NCI-H128 (cell line): ENCODE data around the gene CEL.

Source experiments
- DNase-seq: peaks from one replicate; lab custom pipeline; 2025; ENCODE audit not compliant: unreplicated experiment; lab: John Stamatoyannopoulos, UW

CEL gene

GRCh38 chr9:133113949-133114885 lies 52.4 kb downstream of the CEL start:
- DNase-seq, result no peak

- no peak for DNase-seq
Observed at GRCh38 chr9:133114886-133115603, 53.3 kb downstream of the CEL start.

DNA sequence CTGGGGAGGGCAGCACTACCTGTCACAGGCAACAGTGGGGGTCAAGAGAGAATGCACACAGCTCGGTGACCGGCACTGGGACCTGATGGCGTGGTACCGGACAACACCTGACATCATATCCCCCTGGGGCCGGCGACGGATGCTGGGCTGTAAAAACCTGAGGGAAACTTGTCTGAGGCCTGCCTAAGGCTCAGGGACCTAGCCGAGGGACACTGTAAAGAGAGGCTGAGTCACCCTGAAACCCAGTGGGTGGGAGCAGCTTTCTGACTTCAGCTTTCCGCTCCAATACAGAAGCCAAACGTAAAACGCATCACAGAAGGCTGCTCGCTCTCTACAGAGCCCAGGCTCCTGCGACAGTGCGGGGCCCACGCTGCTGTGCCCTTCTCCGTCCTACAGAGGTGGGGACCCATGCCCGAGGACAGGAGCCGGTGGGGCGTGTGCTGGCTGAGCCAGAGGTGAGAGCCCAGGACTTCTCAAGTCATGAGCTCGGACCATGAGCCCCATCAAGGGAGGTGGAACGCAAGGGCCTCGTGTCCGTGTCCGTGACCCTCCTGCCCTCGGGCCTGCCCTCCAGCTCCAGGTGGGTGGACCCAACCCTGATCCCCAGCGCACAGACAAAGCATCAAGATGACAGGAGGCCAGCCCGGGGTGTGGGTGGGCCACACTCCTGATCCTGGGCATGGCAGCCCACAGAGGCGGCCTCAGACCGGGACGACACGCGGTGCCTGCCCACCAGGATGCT lies 54.0 kb downstream of the CEL start:
- no peak for DNase-seq

GRCh38 chr9:133116346-133117231 lies 54.8 kb downstream of the CEL start:
- no peak for DNase-seq

DNA sequence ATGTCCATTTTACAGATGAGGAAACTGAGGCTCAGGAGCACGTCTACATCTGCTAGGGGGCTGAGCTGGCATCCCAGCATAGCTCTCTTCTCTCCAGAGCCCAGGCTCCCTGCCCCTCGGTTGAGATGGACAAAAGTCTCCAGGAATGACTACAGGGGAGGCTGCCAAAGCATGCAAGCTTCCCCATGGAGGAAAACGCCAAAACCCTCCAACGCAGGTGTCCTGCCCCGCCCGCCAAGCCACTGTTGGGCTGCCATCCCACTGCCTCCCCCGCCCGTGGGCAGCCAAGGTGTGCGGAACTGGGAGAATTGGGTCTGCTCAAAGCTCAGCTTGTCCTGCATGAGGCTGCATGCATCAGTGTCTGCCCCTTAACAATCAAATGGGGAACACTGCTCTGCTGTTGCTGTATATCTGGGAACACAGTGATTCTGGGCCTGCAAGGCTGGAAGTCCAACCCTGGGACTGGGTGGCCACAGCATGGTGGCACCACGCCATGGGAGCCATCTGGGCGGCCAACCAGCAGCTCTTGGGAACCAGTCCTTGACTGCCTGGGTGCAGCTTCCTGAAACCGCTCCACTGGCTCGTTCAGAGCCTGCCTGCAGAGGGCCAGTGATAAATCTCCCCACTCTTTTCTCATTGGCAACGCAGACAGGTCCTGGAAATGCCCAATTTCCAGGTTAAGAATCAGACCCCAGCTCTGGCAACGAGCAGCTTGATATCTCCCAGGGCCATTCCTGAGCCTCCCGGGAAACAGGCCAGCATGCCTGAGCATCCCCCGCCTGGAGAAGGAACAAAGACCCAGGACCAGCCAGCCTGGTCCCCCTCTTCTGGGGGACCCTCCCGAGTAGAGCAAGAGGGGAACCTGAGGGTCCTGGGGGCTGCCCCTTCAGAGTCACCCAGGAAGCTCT lies 55.7 kb downstream of the CEL start:
- DNase-seq, result no peak

GRCh38 chr9:133118179-133118520 lies 56.4 kb downstream of the CEL start:
- DNase-seq, result no peak

DNA sequence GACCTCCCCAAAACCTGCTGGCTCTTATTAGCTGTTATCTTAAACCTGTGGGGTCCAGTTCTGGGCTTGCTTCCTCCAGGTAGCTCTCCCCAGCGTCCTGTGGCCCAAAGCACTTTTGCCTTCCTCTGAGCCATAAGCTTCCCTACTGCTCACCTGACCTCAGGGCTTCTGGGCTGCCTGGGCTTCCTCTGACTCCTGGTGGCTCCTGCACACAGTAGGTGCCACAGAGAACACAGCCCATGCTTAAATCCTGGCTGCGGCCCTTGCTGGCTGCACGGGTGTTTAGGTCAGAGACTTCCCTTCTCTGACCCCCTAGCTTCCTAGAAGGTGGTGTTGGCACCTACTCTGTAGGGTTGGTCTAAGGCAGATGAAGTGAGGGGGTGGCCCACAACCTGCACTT lies 56.8 kb downstream of the CEL start:
- no peak for DNase-seq

- DNase-seq, result no peak
Observed at GRCh38 chr9:133119103-133119845, 57.5 kb downstream of the CEL start.

- DNase-seq, result no peak
Observed at GRCh38 chr9:133119846-133120500, 58.2 kb downstream of the CEL start.

DNA sequence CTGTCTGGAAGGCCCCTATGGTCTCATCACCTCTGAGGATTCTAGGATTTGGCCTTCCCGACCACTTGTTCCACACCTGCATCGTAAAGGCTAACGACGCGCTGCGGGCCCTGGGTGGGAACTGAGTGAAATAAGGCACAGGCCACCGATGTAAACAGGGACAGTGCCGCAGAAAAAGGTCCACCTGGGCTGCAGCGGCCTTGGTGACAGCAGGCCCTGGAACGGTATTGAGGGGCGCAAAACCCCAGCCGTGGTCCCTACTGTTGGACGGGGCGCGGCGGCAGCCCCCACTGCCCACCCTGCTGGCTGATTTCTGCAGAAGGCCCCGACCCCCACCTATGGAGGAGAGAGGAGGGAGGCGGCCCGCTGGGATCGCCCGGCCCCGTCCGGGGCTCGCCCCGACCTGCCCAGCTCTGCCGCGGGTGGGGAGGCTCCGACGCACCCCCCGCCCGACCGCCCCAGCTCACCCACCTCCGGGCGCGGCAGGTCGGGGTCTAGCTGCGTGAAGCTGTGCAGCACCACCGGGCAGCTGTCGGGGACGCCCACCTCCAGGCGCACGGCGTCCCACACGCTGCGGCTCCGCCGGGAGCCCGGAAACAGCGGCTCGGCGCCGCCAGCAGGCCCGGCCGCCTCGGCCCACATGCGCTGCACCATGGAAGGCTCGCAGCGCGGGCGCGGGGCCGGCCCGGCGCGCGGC lies 58.9 kb downstream of the CEL start:
- no peak for DNase-seq
